Embryonic facial prominence (tissue), 1 donor: ENCODE measurements around the gene TMEM178A.
"Not testable (repeated sequence)": the region's sequence is repeated elsewhere in the genome, so short reads cannot be mapped to it uniquely, and the experiment has no call there.

Experiments used
- DNase-seq: peaks from one replicate; pipeline ENCODE4 v3.0.0-alpha.2; 2016; ENCODE audit errors: extremely low spot score

The TMEM178A gene

DNA sequence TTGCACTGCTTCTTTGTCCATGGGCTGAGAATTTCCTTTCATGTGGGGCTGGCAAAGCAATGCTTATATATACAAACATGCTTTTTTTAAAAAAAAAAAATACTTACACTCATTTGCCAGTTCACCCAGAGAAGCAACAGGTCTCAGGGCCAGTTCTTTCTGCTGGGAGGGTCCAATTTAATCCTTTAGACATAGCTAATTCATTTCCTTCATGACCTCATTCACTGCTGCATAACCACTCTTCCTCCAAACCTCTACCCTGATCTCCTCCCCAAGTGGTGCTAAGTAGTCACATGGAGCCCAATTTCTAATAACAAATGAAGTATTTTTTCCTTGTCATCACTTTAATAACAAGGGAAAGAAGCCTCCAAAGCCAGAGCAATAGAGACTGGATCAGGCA lies 17.1 kb upstream of the TMEM178A start:
- DNase-seq, result no peak

GRCh38 chr2:39649511-39649910 lies 16.2 kb upstream of the TMEM178A start:
- no peak for DNase-seq

GRCh38 chr2:39650468-39650867 lies 15.2 kb upstream of the TMEM178A start:
- no peak for DNase-seq

- DNase-seq, result not testable (repeated sequence)
Observed at GRCh38 chr2:39656215-39656614, 9.5 kb upstream of the TMEM178A start.

DNA sequence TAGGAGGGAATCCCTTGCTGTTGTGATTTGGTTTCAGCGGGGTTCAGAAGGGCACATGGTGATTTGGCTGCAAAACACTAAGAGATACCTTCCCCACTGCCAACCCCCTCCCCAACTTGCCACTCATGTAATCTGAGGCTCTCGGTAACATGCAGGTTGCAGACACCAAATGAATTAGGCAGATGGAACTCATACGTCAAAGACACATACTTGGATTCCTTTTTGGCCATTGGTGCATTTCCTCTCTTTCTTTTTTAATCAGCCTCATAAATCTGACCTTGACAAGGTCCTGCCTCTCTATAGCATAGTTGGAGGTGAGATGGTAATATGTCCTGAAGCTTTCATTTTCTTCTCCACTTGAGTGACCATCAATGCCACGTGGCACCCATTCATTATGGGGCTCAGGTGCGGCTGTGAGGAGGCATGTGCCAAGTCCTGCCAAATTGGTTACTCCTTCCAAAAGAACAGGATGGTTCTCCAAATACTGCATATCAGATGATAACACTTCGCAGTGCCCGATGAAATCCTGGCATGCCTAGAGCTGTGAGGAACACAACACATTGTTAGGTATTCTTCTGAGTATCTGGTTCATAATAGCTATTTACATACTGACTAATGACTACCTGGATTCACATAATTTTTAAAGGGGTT lies 8.3 kb upstream of the TMEM178A start:
- DNase-seq, result no peak

DNA sequence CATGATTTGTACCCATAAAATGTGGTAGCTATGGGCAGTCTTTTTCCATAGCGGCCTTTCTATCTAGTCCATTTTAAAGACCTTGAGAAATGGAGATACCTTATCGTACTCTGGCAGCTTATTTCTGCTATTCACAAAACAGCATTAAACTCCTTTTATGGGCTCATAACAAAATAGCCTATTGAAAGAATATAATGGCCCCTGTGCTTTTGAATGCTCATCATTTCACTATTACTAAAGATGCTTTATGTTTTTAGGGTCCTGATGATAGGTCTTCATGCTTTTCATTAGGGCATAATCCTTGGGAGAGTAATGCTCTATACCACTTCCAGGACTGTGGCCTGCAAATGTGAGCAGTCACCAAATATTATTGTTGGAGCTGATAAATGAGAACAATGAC lies 7.3 kb upstream of the TMEM178A start:
- DNase-seq, result no peak

- DNase-seq, result no peak
Observed at GRCh38 chr2:39659765-39660611, 5.7 kb upstream of the TMEM178A start.

DNA sequence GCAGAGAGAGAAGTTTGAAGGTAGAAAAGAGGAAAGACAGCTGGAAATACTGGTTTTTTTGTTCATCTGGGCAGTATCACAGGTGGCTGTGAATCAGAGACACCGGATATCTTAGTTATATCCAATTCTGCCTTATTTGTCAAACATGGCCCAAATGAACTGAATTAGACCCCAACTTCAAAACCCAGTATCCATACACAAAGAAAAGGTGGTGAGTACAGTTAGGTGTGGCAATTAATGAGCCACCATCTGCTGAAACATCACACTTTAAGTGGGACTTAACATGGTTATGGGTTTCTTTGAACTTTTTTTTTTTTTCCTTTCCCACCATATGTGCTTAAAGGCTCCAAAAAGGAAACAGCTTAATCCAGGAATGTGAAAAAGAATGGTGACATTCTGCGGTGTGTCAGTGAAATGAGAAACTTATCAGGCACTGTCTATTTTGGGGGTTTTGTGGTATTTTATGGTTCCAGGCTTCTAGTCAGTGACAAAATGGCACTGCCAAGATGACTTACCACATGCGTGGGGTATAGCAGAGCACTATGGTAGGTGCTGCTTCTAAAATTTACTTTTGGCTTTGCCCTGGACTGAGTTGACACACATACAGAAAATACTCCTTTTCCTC lies 5.0 kb upstream of the TMEM178A start:
- DNase-seq, result no peak

- DNase-seq, result no peak
Observed at GRCh38 chr2:39661826-39662225, 3.9 kb upstream of the TMEM178A start.

GRCh38 chr2:39663187-39663930 lies 2.4 kb upstream of the TMEM178A start:
- no peak for DNase-seq

DNA sequence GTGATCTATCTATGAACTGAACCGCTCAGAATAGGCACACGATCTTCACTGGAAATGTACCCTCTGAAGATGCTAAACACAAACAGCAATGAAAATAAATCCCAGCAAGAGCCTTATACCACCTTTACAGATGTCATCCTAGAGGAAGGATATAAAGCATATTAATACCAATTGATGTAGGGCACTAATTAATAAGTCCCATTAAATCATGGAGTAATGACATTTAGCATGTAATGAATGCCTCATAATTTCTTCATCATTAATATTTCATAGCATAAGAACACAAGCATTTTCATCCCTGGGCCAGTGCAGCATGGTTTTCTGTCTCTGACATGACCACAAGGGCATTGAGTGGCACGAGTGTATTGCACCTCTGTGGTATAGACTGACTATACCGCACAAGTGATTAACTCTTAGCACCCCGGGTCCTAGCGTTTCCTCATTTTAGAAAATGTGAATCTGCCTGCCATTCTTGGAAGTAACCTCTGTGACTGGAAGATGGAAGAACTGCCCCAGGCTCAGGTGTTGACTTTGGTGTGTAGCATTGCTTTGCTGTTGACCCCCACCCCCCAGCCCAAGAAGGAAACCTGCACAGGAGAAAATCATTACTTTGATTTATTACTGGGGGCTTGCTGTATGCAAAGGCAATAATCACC lies 1.4 kb upstream of the TMEM178A start:
- no peak for DNase-seq

DNA sequence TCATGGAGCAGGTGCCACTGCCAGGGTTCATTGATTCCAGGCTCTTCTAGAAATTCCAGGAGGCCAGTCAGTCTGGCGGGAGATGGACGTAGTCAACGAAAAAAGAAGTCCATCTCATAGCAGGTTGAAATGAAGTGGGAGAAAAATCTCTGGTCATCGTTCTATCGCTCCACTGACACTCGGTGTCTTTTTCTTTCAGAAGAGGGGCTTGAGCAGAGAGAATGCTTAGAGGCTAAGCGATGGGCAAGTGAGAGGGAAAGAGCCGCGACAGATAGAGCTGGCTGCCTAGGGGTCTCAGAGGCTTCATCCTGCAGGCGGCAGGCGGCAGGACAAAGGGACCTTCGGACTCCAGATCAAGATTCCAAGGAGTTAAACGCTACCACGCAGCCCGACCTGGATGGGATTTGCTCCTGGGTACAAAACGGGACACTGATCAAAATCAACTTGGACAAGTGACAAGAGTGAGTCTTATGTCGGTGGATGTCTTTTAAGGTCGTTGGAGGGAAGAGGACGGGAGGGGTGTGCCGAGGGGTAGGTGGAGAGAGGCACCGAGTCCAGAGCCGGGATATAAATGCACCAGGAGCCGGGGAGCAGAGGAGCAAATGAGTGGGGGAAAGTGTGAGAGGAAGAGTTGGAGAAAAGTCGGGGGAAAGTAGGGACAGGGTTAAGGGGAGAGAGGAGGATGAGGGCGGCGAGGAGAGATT lies 677 bp upstream of the TMEM178A start:
- DNase-seq, result no peak

GRCh38 chr2:39666491-39667101 lies 879 bp downstream of the TMEM178A start:
- no peak for DNase-seq

DNA sequence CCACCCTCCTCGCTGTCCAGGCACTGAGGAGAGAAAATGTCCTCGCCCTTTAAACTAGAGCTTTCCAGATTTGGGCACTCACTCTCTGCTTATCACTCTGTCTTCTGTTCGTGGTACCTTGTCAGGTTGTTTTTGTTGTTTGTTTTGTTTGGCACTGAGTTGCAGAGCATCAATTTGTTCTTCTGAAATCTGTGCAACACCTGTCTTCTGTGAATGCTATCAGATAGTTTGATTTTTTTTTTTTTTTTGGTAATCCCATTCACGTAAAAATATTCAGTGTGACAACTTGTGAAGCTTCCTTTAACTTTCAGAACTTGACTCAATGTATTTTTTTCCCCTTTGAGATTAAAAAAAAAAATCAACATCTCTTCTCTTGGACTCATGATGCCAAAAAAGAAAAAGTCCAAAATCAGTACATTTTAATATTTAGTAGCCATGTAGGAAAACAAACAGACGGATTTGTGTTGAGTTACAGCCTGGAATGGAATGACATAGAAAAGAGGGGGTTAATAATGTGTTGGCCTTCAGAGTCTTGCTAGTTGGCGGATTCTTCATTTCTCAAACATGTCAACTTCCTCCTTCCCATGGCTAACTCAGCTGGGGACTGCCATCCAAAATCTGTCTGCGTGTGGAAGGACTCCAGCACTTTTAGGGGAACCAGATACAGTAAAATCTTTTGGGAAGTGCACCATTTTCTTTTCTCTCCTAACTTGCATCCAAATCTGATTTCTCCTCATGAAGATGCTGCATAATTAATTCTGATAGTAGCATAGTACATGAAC lies 1.6 kb downstream of the TMEM178A start:
- no peak for DNase-seq

DNA sequence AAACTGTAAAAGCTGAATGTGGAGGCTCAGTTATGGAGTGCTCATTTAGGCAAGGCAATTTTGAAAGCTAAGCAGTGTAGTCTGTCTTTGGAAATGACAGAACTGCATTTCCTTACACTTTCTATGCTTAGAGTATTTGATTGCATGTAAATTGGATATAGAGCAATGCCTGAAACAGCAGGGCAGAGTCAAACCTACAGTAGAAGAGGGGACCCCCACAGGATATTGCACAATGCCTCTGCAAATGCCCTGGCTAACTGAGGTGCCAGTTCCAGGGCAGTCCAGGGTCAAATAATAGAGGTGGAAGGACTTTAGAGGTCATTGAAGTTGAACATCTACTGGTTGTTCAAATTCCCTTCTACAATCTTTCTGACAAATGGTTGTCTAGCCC lies 2.2 kb downstream of the TMEM178A start:
- DNase-seq, result no peak

GRCh38 chr2:39668576-39669080 lies 2.9 kb downstream of the TMEM178A start:
- no peak for DNase-seq

DNA sequence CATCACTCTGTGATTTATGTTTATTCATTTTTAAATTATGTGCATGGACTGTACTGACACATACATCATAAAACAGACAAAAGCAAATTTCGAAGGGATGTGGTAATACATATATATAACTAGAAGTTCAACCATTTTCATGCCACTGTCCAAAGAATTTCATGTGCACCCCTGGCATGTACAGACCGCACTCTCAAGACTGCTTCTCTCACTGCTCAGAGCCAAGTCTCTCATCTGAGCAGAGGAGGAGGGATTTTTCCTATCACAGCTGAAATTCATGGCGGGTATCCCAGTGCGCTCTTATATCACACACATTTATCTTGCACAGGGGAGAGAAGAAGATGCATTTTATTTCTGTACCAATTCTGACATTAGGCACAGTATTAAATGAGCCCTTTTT lies 5.9 kb downstream of the TMEM178A start:
- no peak for DNase-seq

DNA sequence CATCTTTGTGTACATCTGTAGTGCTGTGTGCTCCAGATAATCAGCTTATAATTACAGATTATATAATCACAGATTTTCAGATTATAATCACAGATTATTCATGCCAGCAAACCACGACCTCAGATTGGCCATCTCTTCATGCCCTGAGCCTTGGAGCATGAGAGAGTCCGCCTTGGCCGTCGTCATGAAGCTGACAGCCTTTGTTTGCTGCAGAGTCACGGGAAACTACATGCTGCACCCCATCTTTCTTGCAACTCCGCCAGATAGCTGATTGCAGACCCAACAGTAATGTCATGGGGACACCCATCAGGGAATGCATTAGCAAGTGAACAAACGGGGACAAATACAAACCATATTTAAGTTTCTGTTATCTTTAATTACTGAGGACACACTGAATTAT lies 7.3 kb downstream of the TMEM178A start:
- DNase-seq, result no peak

DNA sequence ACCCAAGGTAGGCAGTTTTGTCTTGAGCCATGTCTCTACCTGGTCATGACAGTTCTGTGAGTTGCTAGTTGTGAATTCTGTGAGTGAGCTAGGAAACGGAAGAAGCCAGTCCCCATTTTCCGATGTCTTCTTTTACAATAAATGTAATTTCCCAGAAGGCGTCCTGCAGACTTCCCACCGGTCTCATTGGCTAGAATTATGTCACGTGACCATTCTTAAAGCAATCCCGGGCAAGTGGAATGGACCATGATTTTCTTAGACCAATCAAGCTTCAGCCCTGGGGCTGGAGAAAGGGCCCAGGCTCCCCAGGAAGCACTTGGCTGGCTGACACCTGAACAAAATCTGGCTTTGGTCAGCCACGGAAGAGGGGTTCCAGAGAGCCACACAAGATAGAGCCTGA lies 10.6 kb downstream of the TMEM178A start:
- no peak for DNase-seq

DNA sequence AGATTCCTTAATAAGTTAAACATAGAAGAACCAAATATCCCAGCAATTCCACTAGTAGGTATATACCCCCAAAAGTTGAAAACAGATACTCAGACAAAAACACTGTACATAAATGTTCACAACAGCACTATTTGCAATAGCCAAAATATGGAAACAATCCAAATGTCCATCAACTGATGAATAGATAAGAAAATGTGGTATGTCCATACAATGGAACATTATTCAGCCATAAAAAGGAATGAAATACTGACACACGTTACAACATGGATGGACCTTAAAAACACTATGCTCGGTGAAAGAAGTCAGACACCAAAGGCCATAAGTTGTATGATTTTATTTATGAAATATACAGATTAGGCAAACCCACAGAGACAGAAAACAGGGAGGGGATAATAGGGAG lies 12.5 kb downstream of the TMEM178A start:
- no peak for DNase-seq
